PFSK-1 (cell line): ENCODE results near the gene SIRT7.

ENCODE experiments used
- FOXP2 ChIP-seq: optimal IDR thresholded peaks from 2 replicates; pipeline ENCODE3; 2011; ENCODE audit warnings: borderline replicate concordance, control low read depth, inconsistent platforms; ENCODE audit not compliant: insufficient read depth; ENCODE audit errors: extremely low read length, extremely low read depth
- POLR2AphosphoS5 ChIP-seq: IDR thresholded peaks from 2 replicates; pipeline ENCODE4 v1.6.1; 2012; ENCODE audit warnings: low read depth, mild to moderate bottlenecking, control low read depth, low read length, moderate library complexity
- SIN3A ChIP-seq: IDR thresholded peaks from 2 replicates; pipeline ENCODE4 v1.6.1; 2012; ENCODE audit warnings: mild to moderate bottlenecking, low read length, moderate library complexity, borderline replicate concordance; ENCODE audit not compliant: insufficient read depth
- TAF1 ChIP-seq: IDR thresholded peaks from 2 replicates; pipeline ENCODE4 v1.6.1; 2012; ENCODE audit warnings: low read length, control low read depth, borderline replicate concordance; ENCODE audit not compliant: insufficient read depth
- TF ChIP-seq, protein P1 (sequence below), 2 experiments: IDR thresholded peaks; 2 replicates each; pipeline versions ENCODE4 v1.6.1 to v1.8.0; 2011 to 2012; ENCODE audit warnings: low read depth in 2 of 2, low read length in 2 of 2, control low read depth in 1 of 2, inconsistent platforms in 1 of 2, mild to moderate bottlenecking in 1 of 2, moderate library complexity in 1 of 2; ENCODE audit not compliant: insufficient read depth in 1 of 2

SIRT7 gene

DNA sequence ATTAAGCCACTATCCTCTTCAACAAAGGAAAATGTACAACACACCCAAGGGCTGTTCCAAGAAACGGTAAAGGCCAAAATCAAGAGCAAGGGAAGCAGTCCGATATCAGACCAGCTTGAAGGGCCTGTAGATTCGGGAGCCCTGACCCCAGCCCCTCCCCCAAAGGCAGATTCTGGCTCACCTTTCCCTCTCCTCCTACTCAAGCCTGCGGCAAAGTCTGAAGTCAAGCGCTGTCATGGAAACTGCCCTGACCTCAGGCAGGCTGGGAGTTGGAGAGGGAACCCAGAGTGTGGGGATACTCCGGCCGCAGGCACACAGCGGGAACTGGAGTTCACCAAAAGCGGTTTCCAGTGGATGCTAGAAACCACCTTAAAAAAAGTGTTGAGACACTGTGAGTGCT lies 28.4 kb downstream of the SIRT7 start:
- TF ChIP-seq SIN3A: no peak
- no peak for TF ChIP-seq FOXP2
- TF ChIP-seq POLR2AphosphoS5: no peak
- no peak for TF ChIP-seq TAF1
- TF ChIP-seq, protein P1, sequence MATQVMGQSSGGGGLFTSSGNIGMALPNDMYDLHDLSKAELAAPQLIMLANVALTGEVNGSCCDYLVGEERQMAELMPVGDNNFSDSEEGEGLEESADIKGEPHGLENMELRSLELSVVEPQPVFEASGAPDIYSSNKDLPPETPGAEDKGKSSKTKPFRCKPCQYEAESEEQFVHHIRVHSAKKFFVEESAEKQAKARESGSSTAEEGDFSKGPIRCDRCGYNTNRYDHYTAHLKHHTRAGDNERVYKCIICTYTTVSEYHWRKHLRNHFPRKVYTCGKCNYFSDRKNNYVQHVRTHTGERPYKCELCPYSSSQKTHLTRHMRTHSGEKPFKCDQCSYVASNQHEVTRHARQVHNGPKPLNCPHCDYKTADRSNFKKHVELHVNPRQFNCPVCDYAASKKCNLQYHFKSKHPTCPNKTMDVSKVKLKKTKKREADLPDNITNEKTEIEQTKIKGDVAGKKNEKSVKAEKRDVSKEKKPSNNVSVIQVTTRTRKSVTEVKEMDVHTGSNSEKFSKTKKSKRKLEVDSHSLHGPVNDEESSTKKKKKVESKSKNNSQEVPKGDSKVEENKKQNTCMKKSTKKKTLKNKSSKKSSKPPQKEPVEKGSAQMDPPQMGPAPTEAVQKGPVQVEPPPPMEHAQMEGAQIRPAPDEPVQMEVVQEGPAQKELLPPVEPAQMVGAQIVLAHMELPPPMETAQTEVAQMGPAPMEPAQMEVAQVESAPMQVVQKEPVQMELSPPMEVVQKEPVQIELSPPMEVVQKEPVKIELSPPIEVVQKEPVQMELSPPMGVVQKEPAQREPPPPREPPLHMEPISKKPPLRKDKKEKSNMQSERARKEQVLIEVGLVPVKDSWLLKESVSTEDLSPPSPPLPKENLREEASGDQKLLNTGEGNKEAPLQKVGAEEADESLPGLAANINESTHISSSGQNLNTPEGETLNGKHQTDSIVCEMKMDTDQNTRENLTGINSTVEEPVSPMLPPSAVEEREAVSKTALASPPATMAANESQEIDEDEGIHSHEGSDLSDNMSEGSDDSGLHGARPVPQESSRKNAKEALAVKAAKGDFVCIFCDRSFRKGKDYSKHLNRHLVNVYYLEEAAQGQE (IDR thresholded peaks at IDR 0.05; ENCODE audit: insufficient read depth in 1 of 2, low read depth in 2 of 2, low read length in 2 of 2): no peak

DNA sequence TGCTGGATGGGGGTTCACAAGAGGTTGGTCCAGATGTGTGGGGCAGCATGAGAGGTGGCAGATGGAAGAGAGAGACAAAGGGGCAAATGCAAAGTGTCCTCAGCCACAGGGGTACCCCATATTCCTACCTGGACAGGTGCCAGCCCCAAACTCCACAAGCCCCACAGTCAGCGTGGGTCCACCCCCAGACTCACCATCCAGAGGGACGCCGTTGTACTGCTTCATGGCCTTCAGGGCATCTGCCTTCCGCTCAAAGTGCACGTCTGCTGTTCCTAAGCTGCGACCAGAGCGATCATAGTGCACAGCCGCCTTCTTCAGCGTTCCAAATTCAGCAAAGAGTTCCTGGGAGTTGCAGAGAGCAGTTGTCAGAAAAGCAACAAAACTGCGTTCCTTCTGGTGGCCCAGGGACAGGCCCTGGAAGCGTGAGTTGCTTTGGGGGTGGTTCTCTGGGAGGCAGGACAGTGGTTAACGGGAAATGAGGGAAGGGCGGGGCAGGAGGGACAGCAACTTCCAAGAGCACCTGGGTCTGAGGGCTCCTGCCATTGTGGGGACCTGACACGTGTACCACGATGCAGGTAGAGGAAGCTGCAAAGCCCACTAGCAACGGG lies 28.9 kb downstream of the SIRT7 start:
- TF ChIP-seq TAF1 (no peak), FOXP2 (no peak), POLR2AphosphoS5 (no peak), SIN3A (no peak)
- TF ChIP-seq, protein P1 (IDR thresholded peaks at IDR 0.05; ENCODE audit: insufficient read depth in 1 of 2, low read depth in 2 of 2, low read length in 2 of 2): no peak

DNA sequence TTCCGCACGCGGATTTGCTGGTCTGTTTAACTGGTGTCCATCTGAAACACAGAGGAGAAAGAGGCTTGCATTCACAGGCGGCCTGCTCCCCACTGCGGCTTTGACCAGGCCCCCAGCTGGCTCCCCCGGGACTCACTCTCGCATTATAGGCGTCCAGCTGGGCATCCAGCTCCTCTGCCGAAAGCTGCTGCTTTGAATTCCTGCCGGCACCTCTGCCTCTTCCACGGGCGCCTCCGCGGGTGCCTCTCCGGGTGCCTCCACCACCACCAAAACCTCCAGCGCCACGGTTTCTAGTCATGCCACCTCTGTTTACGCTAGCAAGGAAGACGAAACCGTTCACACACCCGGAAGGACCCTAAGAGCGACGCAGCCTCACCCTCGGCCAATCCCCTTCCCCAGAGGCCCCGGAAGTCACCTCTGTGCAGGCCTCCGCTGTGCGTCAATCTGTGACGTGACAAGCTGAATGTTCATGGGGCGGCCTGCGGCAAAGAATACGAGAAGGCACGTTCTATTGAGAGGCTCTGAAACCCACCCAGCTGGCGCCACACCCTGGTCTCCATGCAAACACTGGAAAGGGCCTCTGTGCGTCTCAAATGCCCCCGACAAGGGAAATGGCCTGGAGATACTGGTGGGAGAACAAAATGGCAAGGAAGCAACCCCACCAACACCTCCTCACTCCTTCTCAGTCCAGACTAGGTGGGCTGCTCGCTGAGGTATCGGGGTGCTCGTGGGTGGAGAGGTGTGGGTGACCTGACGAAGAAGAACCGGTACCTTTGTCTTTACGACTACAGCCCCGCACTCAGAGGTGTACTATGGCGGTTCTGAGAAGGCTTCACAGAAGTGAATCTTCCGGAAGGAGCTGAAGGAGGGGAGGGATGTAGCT lies 29.6 kb downstream of the SIRT7 start:
- TF ChIP-seq SIN3A: no peak
- no peak for TF ChIP-seq FOXP2
- TF ChIP-seq, protein P1 (IDR thresholded peaks at IDR 0.05; ENCODE audit: insufficient read depth in 1 of 2, low read depth in 2 of 2, low read length in 2 of 2): no peak
- TF ChIP-seq POLR2AphosphoS5: no peak; the same call in 1 of the 2 replicates
- no peak for TF ChIP-seq TAF1

DNA sequence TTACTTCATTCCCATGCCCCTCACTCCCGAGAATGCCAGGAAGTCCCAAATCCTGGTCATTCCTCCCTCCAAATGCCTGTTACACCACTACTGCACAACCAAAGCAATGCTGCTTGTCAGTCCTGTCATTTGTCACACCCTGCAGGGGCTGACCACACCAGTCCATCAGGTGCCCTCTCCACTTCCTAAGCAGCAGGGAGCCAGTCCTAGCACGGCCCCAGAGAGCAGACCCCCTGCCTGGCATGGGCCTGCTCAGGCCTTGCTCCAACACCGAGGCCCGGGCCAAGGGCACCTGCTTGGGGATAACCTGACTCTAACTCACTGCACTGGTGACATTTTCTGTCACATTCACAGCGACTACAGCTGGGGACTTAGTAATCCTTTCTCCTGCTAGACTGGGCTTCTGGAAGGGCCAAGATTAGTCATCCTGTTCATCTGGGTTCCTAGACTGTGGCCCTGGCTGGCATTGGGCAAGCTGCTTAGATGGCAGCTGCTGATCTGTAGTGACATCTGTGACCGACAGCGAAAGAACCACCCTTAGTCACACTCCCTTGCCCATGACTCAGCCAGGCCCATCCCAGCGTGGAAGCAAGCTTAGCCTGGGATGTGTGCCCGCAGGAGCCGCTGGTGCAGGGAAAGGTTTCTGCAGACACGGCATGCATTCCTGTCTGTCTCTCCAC lies 32.0 kb downstream of the SIRT7 start:
- TF ChIP-seq SIN3A (no peak), TAF1 (no peak)
- TF ChIP-seq, protein P1 (IDR thresholded peaks at IDR 0.05; ENCODE audit: insufficient read depth in 1 of 2, low read depth in 2 of 2, low read length in 2 of 2): no peak
